GM21360 (cell line): ENCODE results near the gene CNST.
A peak's percentile ranks its signal among the peaks of the same experiment; 100 is the strongest.
"Not testable (repeated sequence)": the region's sequence is repeated elsewhere in the genome, so short reads cannot be mapped to it uniquely, and the experiment has no call there.

Experiments
- ATAC-seq: cut with Tn5 transposase; IDR thresholded peaks from one replicate; pipeline ENCODE4 v1.9.1; 2021; ENCODE audit warnings: mild to moderate bottlenecking, moderate library complexity; ENCODE audit not compliant: unreplicated experiment

The CNST gene

DNA sequence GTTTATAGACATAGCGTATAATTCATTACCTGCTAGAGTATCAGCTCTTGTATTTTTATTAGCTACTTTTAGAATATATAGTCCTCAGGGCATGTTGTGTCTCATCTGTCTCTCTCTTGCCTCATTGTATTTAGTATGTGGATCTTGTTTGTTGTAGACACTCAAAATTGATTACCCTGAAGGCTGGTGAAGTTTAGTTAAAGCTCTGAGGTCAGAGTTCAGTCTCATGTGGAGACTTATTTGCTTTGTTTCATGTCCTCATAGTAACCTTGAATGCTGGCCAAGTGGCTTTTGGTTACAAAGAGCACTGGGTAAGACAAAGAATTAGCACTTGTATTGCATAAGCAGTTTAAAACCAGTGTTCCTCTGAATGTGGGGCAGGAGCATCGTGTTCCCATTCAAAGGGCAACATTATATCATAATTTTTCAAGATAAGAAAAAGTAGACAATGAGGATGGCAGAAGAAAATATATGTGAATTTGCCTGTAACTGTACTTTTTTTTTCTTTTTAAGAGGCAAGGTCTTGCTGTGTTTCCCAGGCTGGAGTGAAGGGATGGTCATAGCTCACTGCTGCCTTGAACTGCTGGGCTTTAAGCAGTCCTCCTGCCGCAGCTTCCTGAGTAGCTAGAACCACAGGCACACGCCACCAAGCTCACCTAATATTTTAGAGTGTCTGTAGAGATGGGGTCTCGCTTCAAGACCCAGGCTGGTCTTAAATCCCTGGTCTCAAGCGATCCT is 17.4 kb downstream of the CNST start:
- ATAC-seq, result no peak

DNA sequence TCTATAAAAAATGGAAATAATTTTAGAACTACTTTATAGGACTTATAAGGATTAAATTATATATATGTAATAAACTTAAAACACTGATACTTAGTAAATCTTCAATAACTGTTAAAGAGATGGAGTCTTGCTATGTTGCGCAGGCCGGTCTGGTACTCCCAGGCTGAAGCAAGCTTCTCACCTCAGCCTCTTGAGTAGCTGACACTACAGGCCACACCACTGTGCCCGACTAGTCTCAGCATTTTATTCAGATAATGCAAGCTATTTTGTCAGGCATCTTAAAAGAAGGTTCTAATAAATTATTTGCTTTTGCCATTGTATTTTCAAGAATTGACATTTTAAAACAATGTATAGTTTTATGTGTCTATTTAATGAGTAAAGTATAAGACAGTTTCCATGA is 20.8 kb downstream of the CNST start:
- no peak for ATAC-seq

DNA sequence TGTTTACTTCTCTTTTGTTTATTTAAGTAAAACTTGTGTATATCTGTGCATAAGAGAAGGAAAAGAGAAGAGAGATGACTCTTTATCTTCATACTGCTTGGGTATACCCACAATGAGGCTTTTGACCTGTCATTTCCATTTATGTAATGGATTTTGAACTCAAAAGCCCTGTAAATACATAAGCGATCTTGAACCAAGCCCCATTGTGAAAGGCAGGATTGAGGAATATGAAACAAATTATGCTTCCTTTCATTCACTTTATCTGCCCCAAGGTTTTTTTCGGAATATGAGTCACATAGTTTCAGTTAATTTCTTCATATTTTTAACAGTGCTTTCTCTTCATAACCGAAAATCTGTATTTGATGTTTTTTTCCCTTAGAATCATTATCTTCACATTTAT is 21.4 kb downstream of the CNST start:
- no peak for ATAC-seq

DNA sequence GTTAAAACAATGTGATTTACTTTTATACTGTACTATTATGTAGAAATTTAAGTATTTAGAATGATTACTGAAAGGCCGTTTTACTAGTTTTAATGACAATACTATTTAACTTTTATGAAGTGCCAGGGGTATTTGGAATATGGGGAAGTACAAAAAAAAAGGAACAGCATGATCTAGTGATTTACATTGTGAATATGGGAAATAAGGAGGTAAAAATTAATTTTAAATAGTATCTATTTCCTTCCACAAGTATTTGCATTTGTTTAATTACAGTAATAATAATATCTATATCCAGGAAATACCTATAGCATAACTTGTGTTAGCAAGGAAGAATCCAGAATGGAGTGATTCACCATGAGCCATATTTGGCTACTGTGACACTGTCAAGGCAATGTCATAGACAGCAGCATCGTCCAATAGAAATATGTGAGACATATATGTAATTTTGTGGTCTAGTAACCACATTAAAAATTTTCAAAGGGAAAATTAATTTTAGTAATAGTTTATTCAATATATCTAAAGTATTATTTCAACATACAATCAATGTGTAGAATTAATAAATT is 22.0 kb downstream of the CNST start:
- ATAC-seq, result no peak

DNA sequence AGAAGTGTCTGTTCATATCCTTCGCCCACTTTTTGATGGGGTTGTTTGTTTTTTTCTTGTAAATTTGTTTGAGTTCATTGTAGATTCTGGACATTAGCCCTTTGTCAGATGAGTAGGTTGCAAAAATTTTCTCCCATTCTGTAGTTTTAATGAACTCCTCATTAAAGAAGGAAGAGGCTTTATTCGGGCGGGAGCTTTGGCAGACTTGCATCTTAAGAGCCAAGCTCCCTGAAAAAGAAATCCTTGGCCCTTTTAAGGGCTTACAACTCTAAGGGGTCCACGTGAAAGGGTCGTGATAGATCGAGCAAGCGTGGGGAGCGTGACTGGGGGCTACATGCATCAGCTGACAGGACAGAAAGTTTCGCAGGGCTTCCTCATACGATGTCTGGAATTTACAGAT is 23.7 kb downstream of the CNST start:
- not testable (repeated sequence) for ATAC-seq

DNA sequence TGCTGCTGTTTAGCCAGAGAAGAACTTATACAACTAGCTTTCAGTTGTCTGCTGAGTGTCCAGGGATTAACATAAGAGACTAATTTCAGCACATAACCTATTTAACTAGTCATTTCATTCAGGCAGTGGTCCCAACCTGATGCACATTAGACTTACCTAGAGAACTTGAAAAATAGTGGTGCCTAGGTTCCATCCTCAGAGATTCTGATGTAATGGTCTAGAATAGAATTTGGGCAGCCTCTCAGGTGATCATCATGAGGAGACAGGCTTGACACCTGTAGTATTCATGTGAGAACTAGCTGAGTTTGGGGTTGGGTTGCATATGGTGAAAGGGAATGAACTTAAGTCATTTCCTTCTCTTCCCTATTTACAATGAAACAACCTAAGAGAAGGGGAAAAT is 24.8 kb downstream of the CNST start:
- peak; percentile 34 for ATAC-seq

DNA sequence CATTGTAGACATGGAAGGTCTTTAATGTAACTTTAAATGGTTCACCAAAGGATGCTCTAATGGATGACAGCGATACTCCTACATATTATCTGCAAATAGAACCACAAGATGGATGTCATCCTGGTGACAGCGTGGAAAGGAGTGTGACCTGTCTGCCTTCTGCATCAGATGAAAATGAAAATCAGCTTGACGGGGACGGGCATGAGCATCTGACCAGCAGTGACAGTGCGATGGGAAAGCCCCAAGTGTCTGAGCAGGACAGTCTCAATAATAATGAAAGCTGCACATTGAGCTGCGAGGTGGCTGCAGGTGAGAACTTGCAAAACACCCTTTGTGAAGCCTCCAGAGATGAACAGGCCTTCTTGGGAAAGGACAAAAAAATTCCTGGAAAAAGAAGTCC is 25.2 kb downstream of the CNST start:
- peak; percentile 97 for ATAC-seq

DNA sequence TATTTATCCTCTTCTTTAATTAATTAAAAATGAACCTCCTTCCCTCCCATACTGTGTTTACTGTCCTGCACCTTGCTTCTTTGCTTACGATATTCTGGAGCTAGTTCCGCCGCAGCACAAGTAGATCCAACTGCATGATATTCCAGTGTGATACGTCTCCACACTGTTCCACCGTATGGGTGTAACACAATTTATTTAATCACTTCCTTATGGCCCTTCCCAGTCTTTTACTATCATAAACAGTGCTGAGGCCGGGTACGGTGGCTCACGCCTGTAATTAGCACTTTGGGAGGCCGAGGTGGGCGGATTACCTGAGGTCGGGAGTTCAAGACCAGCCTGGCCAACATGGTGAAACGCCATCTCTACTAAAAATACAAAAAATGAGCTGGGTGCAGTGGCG is 25.7 kb downstream of the CNST start:
- ATAC-seq, result peak; percentile 5

DNA sequence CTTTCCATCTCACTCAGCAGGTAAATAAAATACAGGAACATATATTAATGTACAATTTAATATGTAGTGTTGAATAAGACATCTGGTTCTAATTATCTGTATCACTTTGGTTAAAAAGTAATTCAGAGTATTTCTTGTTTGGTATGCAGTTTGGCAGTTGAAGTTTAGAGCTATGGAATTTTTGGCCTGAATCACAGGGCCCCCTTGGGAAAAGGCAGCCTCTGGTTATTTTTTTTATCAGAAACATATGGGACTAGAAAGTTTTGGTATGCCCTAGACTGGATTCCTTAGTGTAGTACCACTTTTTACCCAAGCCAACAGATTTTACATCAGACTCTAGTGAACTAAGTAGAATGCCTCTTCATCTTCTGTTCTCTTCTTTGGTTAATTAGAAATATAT is 26.4 kb downstream of the CNST start:
- ATAC-seq, result no peak

DNA sequence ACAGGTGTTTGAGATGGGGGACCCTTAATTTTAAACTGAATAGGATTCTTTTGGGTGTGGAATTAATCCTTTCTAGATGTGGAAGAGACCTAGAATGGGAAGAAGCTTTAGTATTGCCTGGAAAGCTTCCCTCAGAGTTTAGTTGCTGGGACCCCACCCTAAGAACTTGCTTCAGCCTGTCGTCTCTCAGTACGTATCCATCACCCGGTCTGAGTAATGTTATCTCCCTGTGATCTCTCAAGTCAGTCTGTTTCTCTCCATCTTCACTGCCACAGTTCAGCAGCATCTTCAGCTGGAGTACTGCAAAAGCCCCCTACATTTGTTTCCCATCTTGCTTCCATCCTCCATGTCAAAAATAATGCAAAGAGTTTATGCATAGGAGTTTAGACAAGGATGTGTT is 28.9 kb downstream of the CNST start:
- ATAC-seq, result no peak

DNA sequence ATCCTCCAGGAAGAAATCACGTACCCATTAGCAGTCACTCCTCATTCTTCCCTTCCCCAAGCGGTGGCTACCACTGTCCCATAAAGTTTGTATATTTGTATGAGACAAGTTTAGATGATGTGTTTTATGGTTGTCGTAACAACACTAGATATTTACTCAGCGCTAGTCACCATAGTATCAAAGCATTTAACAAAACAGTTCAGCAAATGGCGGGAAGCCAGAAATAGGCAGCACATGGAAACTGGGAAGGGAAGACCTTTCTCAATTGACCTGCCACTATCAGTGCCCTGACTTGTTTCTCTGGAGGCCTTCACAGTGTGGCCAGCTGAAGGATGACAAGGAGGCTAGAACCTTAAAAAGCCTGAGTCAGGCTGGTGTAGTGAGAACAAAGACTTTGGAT is 31.1 kb downstream of the CNST start:
- no peak for ATAC-seq

DNA sequence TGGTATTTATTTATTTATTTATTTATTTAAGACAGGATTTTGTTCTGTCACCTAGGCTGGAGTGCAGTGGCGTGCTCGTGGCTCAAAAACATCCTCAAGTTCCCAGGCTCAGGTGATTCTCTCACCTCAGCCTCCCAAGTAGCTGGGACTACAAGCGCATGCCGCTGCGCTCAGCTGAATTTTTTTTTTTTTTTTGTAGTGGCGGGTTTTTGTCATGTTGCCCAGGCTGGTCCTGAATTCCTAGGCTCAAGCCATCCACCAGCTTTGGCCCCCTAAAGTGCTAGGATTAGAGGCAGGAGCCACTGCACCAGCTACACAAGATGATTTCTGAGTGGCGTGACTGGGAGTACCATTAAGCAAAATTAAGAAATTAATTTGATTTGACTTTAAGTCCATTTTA is 31.7 kb downstream of the CNST start:
- ATAC-seq, result no peak

DNA sequence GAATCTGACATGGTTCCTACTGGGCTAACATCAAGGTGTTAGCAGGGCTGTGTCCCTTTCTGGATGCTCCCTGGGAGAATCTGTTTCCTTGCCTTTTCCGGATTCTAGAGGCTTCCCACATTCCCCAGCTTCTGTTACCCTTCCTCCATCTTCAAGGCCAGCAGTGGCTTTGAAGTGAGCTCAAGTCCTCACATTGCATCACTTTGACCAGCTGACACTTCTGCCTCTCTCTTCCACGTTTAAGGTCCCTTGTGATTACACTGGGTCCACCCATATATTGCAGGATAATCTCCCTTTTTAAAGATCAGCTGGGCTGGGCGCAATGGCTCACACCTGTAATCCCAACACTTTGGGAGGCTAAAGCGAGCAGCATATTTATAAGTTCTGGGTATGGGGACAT is 33.1 kb downstream of the CNST start:
- ATAC-seq, result no peak

DNA sequence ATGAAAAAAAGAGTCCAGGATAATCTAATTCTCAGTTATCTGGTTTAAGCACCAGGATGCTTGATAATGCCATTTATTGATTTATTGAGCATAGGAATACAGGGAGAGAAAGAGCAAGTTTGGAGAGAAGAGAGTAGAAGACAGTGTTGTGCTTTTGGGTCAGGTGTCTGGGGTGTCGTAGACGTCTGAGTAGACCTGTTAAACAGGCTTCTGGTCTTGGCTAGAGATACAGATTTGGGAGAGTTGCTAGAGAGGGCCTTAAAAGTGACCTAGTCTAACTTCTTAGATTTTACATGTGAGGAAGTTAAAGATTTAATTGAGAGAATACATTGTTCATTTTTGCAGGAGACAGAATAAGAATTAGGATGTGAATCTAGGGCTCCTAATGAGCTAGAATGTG is 34.3 kb downstream of the CNST start:
- no peak for ATAC-seq

DNA sequence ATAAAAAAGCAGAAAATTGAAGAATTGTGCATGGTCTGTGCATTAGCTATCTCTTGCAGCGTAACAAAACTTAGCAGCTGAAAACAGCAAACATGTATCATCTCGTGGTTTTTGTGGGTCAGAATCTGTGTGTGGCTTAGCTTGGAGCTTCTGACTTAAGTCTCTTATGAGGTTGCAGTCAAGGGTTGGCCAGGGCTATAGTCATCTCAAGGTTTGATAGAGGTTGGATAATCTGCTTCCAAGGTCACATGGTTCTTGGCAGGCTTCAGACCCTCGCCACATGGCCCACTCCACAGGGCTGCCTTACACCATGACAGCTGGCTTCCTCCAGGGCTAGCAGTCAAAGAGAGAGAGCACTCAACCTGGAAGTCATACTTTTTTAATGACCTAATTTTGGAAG is 35.9 kb downstream of the CNST start:
- ATAC-seq, result no peak

DNA sequence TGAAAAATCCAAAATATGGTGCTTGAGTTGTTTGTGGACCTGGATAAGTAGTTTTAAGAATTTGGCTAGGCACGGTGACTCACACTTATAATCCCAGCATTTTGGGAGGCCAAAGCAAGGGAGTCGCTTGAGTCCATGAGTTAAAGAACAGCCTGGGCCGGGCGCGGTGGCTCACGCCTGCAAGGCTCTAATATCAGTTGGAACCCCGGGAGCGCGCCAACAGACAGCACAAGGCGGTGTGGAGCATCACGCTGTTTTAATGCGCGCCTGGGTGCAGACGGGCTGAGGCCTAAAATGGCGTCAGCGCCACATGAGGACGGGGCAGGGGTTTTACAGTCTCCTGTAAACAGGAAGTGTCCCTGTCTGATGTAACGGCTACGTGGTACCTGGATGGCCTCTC is 39.0 kb downstream of the CNST start:
- ATAC-seq, result not testable (repeated sequence)

DNA sequence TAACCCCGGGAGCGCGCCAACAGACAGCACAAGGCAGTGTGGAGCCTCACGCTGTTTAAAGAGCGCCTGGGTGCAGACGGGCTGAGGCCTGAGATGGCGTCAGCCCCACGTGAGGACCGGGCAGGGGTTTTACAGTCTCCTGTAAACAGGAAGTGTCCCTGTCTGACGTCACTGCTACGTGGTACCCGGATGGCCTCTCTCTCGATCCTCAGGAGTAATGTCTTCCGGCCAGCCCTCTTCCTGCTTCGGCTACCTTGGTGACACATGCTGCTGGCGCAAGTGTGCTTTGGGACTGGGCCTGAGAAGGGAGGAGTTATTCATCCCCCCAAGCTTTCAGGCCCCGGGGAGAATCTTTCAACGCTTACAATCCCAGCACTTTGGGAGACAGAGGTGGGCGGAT is 41.2 kb downstream of the CNST start:
- no peak for ATAC-seq

DNA sequence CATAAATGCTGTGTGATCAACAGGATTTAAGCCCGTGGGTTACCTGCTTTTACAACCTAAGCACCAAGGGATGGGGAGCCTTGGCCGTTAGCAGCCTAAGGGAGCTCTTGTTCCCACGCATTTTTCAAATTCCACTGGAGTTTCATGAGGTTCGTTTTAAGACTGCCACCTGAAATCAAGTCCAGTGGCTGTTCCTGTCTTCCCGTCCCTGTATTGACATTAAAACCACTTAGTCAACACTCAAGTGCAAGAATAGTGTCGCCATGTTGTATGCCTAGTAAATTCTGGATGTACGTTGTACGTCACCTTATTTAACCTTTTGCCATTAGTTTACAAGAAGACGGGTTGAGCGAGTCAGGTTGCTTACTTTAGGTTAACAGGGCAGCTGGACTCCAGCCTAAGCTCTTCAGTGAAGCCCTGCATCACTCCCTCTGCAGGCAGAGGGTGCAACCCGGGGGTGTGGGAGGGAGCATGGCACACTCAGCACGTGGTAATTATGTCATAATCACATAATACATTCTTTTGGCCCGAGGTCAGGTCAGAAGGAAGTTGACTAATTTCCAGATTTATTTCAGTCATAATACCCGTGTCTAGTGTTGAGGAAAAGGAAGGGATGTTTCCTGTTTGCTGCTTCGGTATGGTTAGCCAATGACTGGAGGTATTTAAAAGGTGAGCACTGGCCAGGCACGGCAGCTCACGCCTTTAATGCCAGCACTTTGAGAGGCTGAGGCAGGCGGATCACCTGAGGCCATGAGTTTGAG is 42.5 kb downstream of the CNST start:
- ATAC-seq, result peak; percentile 76

DNA sequence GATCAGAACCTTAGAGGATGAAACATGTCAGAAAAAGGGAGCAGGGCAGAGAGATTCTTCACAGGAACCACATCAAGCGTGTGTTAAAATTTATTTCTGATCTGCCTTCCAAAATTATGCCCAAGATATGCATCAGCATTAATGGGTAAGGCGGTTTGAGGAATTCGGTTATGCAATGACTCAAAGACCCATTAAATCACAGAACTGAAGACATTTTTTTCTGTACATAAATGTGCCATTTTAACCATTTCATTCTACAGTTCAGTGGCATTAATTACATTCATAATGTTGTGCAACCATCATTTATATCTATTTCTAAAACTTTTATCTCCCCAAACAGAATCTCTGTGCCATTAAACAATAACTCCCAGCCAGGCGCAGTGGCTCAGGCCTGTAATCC is 43.4 kb downstream of the CNST start:
- ATAC-seq, result no peak

DNA sequence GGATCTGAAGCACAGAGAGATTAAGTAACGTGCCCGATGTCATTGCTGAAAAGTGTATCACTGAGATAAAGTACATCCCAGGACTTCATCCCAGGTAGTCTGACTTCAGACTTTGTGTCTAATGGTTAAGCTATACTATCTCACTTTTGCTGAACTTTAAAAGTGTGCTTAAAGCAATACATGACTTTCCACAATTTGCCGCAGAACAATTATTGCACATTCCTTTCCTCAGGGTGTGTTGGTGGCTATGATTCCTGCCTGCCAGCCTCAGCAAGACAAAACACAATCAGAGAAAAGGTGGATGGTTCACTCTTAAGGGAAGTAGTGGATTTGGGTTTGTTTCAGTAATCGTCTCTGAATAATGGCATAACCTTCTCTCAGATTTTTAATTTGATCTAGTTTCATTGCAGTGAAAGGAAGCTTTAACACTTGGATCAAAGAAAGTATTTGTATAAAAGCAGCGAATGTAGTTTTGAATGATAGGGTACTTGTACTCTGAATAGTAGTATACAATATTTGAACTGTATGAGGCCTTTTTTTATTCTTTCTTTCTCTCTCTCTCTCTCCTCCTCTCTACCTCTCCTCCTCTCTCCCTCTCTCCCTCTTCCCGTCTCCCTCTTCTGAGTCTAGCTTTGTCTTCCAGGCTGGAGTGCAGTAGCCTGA is 47.0 kb downstream of the CNST start:
- no peak for ATAC-seq

DNA sequence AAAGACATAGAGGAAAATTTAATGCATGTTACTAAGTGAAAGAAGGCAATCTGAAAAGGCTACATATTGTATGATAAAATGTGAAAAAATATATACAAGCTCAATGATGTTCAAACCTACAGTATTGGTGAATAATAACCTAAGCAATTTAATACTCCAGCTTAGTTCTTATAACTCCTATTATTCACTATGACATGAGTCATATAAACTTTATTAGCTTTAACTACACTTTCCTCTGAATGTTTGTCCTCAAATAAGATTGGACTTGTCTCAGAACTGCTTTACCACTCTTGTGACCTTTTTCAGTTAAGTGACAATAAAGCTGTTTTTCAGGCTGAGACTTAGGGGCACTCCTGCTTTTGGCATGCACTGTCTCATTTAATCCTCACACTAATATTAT is 50.9 kb downstream of the CNST start:
- ATAC-seq, result no peak

DNA sequence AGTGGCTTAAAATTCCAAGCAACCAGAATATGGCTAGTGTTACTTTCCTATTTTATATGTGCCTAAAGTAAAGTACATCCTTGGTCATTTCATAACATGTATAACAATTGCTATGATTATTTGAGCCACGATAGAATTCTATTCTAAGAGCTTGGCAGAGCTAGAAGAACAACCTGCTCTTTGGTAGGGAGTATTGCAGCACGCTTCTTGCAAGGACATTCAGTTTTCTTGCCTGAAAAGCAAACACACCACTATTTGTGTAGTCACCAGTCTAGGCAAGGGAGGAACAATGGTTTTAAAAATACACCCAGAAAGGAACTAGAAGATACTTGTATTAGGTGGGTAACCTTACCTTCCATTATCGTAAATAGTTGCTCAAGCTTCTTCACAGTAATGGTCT is 51.5 kb downstream of the CNST start:
- ATAC-seq, result no peak
